GM21619 (cell line): Measurements from ENCODE around the gene TLE4.

Experiments
- ATAC-seq: cut with Tn5 transposase; IDR thresholded peaks from one replicate; pipeline ENCODE4 v1.9.1; 2021; ENCODE audit not compliant: unreplicated experiment

The TLE4 gene

GRCh38 chr9:79684711-79685575 lies 113.2 kb downstream of the TLE4 start:
- ATAC-seq, result no peak

GRCh38 chr9:79685577-79685976 lies 113.8 kb downstream of the TLE4 start:
- no peak for ATAC-seq

GRCh38 chr9:79686381-79687130 lies 114.8 kb downstream of the TLE4 start:
- no peak for ATAC-seq

- ATAC-seq, result no peak
These were observed 115.3 kb downstream of the TLE4 start for GRCh38 chr9:79687131-79687447.

GRCh38 chr9:79688363-79688762 lies 116.6 kb downstream of the TLE4 start:
- no peak for ATAC-seq

GRCh38 chr9:79689576-79689975 lies 117.8 kb downstream of the TLE4 start:
- no peak for ATAC-seq

DNA sequence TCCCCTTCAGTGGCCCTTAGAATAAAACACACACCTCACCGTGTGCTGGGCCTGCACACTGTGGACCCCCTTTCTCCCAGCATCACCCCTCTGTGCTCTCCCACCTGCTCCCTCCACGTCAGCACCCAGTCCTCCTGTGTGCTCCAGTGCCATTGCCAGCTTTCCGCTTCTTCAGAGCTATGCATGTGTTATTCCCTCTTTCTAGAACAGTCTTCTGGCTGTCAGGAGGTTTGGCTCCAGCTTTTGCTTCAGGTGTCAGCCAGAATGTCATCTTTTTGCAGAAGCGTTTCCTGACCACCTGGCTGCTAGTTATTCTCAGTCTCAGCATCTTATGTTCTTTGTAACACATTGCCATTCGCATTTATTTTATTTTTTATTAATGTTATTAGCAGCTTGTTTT lies 119.7 kb downstream of the TLE4 start:
- ATAC-seq, result no peak

DNA sequence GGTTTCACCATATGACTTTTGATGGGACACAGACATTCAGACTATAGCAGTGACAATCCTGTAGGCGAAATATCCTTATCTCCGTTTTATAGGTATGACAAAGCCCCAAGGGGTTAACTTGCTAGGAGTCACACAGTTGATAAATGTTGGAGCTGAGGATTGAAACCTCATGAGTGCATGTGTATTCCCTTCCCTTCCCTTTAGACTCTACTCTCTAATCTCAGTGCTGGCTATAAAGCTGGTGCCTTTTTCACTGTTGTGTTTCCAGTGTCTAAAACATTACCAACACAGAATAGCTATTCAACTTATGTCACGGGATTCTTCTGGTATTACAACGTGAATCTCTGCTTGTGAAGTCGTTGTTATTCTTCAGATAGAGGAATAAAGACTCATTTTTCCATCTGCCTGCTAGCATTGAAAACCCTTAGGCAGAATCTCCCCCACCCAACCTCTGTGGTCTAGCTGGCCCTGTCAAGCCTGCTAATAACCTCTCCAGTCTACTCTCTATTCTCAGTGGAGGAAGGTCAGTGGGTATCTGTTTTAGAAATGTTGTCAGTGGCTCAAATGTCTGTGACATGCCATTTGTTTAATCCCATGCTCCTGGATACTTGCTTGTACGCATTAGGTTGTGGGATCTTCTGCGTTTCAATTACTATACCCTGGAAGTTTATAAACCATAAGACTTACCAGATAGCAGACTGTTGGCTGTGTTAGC lies 121.2 kb downstream of the TLE4 start:
- no peak for ATAC-seq

DNA sequence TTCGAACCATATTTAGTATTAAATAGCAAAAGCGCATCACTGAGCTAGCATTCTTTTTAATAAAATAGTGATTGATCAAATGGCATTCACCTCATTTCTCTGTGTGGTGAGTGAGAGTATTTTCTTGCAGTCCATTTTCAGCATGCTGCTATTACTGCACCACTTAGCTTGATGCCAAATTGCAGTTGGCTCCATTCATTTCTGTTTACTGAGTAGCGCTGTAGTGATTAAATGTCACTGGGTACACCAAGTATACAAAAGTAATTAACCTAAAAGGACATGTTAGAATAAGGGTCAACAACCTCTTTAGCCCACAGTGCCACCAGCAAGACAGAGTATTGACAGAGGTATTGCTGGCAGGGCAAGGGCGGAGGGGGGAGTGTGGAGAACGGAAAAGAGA lies 122.0 kb downstream of the TLE4 start:
- ATAC-seq, result no peak

- ATAC-seq, result no peak
These were observed 122.4 kb downstream of the TLE4 start for GRCh38 chr9:79694208-79694607.

DNA sequence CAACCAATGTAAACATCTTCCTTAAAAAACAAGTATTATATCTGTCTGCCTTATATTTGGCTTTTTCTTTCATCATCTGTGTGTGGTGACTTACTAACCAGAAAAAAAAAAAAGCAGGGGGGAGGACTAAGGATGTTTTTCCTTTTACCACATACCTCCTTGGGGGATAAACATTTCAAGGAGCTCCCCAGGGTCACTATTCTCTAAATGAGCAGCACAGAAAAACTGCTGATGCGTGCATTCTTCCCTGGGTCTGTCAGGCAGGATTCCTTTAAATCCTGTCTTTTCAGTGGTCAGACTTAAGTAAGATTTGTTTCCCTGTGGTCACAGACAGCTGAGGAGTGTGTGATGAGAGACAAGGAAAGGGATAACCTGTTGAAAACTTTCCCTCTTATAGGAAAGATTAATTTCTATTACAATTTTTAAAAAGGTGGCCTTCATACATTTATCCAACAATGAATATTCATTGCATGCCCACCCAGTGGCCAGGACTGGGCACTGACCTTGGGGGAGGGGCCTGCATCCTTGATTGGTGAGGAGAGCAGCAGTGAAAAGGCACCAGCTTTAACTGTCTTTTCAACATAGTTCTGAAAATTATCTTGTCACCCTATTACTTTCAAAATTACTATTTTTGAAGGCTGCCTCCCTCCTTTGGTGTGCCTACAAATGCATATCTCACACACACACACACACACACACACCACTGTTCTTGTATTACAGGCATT lies 123.1 kb downstream of the TLE4 start:
- no peak for ATAC-seq

DNA sequence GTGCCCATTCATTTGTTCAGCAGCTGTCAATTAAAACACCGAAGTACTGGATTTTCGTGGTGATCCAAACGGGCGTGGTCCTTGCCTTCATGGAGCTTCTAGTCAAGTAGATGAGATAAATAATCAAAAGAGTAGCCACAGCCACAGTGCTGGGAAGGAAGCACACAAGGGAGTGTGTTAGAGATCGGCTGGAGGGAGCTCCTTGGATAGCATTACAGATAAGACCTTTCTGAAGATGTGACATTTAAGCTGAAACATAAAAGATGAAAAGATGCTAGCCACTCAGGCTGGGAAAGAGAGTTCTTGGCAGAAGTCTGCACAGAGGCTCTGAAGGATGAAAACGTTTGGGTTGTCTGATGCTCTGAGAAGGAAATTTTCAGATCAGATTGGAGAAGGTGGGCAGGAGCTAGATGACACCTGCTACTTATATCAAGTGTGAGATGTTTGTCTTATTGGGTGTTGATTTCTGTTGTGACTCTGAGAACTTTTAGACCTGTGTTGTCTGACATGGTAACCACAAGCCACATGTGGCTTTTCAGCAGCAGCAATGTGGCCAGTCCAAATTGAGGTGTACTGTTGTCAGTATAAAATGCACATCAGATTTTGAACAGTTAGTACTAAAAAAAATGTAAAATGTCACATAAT lies 123.9 kb downstream of the TLE4 start:
- no peak for ATAC-seq

- no peak for ATAC-seq
These were observed 127.2 kb downstream of the TLE4 start for GRCh38 chr9:79698967-79699366.

- no peak for ATAC-seq
These were observed 127.7 kb downstream of the TLE4 start for GRCh38 chr9:79699479-79699878.

GRCh38 chr9:79700607-79701360 lies 129.0 kb downstream of the TLE4 start:
- no peak for ATAC-seq

DNA sequence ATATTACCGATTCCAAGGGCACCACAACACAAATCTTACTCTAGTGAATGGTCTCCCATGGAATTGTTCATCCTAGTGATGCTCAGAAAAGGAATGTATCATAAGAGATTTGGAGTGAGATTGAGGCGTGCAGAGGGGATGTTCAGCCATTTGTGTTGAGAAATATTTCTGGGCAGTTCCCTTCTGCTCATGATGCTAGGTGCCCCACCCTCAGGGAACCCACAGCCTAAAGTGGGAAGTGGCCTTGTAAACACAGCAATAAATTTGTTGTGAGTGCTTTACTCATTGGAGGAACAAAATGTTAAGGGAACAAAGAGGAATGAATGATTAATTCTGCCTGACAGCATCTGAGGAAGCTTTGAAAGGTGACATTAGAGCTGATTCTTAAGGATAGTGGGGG lies 129.9 kb downstream of the TLE4 start:
- ATAC-seq, result no peak

- ATAC-seq, result no peak
These were observed 133.9 kb downstream of the TLE4 start for GRCh38 chr9:79705704-79706103.

GRCh38 chr9:79706512-79706911 lies 134.7 kb downstream of the TLE4 start:
- ATAC-seq, result no peak

DNA sequence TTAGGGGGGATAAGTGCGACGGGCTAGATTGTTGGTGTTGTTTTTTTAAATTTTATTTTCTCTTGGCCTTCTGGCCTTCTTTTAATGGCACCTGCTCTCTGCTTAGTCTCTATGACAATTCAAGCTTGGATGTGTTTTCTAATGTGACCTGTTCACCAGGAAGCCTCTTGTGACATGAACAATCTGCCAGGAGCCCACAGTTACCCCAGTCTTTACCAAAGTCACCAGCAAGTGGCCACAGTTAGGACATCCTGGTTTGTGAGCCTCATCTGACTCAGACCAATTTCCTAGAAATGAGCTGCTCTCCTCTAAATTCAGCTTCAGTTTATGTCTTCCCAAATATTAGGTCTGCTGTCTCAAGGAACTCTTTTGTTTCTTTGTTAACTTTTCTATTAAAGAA lies 135.8 kb downstream of the TLE4 start:
- no peak for ATAC-seq

DNA sequence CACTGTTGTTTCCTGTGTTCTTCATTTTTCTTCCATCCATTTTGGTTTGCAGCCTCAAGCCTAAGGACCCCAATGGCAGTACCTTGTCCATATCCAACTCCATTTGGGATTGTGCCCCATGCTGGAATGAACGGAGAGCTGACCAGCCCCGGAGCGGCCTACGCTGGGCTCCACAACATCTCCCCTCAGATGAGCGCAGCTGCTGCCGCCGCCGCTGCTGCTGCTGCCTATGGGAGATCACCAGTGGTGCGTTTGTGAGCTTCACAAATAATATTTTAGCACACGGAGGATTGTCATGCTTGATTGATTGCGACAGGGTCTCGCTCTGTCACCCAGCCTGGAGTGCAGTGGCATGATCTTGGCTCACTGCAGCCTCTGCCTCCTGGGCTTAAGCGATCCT lies 136.8 kb downstream of the TLE4 start:
- ATAC-seq, result no peak
